ENCODE data around the gene DAAM2.

Gene DAAM2

DNA sequence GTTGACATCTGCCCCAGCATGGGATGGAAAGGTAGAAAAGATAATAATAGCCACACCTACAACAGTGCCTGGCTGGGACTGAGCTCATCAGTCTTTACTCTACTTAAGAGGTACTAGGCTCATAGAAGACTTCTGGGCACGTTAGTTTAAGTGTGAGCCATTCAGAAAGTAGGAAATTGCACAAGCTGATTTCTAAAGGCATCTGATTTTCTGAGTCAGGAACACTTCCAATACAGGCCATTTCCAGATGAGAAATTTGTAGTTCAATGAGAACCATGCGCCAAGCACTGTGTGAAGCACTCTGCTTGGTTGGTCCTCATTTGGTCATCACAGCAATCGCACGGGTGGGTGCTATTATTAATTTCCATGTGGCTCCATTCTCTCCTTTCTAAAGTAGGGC is 99.8 kb downstream of the DAAM2 start:
- no peak for FAIRE-seq

DNA sequence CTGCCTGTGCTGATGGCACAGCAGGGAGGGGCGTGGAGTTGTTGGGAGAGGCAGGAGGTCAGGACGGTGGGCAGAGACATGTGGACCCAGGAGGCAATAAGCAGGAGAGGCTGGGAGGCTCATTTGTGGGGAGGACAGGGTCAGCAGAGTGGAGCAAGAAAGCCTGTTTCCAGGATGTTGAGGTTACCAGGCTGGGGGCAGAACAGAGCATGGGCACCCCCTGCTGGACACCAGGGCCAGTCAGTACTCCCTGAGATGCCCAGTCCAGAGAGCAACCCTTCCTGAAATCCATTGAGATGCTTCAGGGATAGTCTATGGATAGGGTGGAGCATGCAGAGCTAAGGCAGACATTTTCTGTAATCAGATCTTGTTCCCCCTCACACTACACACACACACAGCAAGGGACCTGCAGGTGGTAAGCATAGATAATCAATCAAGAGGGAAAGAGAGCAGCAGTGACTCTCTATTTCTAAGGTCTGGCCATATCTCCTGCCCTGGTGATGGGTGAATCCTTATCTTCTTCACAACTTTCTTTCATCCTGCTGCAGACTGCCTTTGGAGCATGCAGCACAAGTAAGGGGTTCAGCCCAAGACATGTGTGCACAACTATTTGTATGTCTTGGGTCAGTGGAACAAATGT is 100.4 kb downstream of the DAAM2 start:
- FAIRE-seq = no peak

DNA sequence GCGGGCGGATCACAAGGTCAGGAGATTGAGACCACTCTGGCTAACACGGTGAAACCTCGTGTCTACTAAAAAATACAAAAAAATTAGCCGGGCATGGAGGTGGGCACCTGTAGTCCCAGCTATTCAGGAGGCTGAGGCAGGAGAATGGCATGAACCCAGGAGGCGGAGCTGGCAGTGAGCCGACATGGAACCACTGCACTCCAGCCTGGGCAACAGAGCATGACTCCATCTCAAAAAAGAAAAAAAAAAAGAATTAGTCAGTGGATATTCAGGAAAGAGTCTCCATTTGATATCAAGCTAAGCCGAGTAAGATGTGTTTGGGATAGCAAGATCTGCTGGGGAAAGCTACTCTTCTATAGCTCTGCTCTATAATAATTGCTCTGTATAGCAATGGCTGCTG is 101.1 kb downstream of the DAAM2 start:
- no peak for FAIRE-seq

DNA sequence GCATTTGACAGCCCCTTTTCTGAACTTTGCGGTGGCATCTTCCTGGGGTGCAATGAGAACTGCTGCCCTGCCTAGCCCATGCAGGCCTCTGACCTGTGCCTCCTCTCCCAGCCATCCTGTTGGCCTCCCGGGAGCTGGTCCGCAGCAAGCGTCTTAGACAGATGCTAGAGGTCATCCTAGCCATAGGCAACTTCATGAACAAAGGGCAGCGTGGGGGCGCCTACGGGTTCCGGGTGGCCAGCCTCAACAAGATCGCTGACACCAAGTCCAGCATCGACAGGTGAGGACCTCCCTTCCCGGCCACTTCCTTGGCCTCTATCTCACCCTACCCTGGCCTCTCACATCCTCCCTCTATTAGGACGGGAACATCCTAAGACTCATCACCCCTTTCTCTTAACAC is 104.5 kb downstream of the DAAM2 start:
- no peak for FAIRE-seq

DNA sequence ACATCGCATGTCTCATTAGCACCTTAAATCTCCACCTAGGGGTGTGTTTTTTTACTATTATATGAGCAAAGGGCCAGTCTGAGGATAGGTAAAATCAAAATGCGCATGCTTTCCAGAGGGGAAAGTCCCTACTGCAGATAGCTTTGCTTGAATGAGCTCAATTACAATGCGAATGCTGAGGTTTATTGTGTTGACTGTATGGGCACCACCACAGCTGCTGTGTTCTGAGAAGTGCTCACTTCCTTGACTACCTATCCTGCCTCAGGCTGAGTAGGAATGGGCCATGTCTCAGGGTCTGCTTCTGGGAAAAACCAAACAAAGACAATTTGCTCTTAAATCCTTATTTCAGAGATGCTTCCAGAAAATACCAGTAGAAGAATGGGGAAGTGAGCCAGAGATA is 105.5 kb downstream of the DAAM2 start:
- no peak for FAIRE-seq

DNA sequence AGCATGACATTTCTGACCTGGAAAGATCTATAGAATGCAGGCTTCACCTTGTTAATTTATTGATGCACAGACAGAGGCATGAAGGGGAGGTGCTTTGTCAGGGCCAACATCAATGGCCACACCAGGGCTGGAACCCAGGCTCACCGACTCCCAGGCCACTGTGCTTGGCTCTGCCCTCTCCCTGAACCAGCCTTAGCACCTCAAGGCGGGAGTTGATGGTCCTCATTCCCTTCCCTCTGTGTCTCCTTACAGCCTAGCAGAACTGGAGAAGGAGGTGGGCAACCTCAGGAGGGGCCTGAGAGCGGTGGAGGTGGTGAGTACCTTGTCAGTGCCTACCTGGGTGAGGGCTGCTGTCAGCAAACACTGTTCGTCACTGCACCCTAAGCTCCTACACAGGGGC is 106.4 kb downstream of the DAAM2 start:
- no peak for FAIRE-seq

DNA sequence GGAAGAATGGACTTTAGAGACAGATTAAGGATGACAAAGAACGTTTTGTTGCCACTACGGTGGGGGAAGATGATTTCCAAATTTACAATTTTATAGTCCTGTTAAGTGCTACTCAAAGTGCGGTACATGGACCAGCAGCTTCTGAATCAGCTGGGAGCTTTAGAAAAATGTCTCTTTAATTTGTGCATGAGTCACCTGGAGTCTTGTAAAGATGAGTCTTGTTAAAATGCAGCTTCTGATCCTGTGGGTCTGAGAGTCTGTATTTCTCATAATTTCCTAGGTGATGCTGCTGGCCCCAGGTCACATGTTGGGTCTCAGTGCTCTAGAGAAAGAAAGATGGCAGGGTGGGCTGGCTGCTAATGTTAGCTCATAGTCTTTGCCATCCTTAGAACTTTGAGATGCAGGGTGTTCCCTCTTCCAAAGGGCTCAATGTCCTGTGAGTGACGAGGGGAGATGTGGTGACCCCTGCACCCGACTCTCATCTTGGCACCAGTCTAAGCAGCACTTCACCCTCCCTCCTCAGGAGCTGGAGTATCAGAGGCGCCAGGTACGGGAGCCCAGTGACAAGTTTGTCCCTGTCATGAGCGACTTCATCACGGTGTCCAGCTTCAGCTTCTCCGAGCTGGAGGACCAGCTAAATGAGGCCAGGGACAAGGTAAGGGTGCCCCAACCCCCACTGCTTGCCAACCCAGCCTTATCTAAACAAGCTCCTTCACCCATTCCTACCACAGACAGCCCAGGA is 107.5 kb downstream of the DAAM2 start:
- FAIRE-seq = no peak

DNA sequence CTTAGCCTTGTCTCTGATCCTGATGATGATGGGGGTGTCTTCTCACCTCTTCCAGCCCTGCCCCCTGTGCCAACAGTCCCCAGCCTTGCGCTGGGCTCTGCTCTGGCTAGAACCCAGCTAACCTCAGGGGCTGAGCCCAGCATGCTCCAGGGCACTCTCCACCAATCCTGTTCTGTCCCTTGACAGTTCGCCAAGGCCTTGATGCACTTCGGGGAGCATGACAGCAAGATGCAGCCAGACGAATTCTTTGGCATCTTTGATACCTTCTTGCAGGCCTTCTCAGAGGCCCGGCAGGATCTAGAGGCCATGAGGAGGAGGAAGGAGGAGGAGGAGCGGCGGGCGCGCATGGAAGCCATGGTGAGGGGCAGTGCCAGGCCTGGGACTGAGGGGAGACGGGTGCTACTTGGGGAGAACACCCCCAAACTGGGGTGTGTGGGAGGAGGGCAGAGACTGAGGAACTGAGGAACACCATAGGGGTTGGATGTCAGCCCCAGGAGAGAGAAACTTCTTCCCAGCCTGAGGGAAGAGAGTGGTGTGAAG is 109.0 kb downstream of the DAAM2 start:
- no peak for FAIRE-seq

DNA sequence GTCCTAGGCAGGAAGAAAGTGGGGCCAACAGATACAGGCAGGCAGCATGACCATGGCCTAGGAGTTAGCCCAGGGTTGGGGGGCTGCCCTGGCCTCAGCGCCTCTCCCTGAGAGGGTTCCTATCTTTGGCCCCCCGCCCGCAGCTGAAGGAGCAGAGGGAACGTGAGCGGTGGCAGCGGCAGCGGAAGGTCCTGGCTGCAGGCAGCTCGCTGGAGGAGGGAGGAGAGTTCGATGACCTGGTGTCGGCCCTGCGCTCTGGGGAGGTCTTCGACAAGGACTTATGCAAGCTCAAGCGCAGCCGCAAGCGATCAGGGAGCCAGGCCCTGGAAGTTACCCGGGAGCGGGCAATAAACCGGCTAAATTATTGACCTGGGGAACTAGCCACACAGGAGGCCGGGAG is 109.5 kb downstream of the DAAM2 start:
- no peak for FAIRE-seq

DNA sequence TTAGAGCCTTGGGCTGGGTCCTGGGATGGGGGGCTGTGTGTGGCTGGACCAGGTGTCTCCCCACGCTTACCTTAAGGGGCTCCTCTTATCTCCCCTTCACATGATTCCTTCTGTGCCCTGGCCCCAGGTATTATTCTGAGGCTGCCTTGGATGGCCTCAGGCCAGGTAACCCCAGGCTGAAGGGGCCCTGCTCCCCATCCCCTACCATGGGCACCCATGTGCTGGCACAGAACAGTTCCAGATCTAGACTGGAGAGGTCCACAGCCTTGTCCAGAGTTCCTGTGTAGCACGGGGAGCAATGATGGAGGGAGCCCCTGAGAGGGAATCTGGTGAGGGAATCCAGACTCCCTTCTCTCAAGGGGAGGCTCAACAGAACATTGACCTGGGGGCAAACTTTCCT is 110.0 kb downstream of the DAAM2 start:
- FAIRE-seq = no peak

DNA sequence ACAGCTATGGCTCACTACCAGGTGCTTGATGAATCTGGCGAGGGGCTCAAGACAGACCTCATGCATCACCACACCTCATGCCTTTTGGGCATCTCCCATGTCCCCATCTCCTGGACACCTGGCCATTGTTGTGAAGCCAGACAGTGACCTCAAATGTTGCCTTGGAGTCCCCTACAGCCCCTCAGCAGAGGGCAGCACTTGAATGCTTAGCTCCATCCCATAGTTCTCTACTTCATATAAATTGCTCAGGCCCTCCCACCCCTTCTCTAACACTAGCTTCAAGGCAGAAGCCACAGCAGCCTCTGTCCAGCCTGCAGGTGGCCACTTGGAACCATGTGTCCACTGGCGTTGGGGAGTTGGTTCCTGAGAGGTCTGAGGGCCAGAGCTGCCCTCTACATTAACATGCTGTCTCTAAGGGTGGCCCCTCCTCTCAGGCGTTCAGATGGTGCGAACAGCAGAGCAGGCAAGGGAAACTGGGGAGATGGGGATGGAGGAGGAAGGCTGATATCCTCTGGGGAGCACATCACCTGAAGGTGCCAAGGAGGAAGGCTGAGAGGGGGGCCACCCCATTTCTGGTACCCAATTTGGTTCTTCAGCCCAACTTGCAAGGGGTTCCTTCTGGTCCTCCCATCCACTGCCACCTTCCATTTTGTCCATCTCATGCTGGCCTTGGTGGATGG is 110.8 kb downstream of the DAAM2 start:
- FAIRE-seq = no peak

DNA sequence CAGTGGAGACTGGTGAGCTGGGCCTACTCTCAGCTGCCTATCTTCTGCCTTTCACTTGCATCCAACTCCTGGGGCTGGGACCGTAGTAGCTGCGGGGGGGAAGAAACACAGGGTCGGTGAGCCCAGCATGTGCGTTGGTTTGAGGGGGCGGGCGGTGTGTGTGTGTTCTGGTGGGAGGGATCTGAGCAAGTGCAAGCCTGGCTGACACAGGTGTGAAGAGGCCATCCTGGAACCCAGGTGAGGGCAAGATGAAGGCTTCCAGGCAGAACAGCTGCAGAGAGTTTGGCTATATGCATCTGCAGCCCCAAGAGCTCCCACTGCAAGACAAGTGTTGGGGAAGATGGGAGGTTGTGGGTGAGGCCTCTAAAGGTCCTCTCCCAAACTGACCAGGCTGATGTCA is 111.5 kb downstream of the DAAM2 start:
- no peak for FAIRE-seq

DNA sequence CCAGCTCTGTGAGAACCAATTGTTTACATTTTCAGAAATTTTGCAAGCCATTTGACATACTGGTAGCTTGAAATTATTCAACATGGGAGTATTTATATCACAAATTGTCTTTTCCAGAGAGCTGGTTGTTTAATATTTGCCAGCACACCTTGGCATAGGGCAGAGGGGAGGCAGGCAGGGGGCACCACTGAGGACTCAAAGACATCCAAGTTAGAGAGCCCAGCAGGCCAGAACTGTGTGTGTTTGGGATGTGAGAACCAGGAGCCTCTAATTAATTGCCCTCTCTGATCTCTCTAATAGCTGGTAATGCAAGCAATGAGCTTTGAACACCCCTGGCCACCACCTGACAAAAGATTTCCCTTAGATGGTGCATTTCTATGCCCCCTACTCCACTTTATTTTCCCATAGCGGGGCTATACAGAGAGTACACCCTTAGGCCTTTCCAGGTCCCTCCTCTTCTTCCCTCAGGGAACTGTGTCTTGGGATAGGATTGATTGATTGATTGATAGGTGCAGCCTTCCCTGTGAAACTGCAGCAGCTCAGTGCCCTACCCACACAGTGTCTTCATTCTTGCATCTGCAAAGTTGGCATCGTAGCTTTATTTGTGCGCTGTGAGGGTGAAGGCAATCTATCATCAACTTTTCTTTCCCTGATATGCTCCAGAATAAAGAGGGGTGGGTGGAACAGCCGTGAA is 112.9 kb downstream of the DAAM2 start:
- no peak for FAIRE-seq

DNA sequence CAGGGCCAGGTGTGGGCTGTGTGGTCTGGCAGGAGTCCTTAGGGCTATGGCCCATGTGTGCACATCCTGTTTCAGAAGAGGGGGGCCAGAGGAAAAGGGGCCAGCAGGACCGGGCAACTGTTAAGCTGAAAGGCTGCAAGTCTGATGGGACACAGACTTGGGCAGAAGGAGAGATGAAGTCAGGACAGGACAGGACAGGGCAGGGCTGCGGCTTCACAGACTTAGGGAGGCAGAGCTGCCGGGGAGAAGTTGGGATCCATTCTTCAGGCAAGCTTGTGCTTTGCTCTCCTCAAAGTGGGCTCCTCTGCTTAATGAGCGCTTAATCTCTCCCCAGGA is 113.4 kb downstream of the DAAM2 start:
- no peak for FAIRE-seq

DNA sequence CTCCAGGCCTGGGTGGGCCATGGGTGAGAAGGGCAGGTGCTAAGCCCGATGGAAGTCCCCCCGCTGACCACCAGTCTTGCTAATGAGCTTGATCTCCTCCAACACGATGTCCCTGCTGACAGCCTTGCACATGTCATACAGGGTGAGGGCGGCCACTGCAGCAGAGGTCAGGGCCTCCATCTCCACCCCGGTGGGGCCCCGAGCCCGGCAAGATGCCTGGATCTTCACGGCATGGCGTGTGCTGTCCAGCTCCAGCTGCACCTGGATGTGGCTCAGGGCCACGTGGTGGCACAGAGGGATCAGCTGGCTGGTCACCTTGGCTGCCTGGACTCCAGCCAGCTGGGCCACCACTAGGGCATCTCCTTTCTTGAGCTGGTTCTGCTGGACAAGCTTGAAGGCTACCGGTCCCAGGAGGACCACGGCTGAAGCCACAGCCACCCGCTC is 114.2 kb downstream of the DAAM2 start:
- FAIRE-seq = no peak

DNA sequence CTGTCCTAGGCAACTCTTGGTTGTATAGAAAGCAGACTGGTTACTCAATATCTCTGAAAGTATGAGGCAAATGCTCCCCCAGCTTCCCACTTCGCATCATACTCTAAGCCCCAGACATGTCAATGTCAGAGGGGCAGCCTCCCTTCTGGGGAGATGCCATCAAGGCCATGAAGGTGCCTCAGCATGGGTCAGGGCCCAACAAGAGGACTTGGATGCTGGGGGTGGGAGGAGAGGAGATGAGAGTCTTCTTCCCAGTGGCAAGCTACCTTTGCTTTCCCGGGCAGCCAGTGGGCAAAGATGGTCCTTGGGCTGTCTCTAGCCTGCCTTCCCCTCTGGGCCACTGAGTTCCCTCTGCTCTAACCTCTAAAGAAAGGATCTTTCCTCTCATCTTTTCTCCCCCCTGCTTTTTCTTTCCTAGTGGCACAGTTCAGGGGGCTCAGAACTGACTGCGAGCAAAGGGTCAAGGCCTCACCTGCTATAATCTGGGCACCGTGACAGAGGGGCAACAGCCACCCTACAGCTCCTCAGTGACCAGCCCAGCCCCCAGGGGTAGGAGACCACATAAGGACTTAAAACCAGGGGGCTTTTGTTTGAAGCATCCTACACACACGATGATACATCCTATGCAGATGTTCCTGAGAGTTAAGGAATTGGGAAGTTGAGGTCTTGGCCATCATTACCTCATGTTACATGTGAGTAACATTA is 115.8 kb downstream of the DAAM2 start:
- FAIRE-seq = no peak

DNA sequence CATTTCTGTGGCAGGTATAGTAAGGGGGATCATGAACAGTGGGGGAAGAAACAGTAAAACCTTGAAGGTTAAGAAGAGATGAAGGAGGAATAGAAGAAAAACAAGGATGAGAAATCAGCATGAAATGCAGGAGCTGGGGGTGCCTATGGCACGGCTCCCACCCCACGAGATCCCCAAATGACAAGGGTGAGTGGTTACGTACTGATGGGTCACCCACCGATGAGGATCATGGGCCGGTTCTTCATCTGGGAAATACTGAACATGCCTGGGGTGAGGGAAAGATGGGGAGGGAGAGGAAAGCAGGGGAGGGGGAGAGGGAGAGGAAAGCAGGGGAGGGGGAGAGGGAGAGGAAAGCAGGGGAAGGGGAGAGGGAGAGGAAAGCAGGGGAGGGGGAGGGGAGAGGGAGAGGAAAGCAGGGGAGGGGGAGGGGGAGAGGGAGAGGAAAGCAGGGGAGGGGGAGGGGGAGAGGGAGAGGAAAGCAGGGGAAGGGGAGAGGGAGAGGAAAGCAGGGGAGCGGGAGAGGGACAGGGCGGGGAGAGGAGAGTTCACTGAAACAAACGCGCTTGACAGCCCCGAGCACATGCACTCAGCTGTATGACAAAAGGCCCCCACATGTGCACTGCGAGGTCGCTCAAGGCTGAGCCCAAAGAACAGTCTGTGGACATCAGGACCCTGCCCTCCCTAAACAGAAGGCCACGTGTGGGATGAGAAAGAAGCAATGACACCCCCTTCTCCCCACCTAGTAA is 116.8 kb downstream of the DAAM2 start:
- no peak for FAIRE-seq

DNA sequence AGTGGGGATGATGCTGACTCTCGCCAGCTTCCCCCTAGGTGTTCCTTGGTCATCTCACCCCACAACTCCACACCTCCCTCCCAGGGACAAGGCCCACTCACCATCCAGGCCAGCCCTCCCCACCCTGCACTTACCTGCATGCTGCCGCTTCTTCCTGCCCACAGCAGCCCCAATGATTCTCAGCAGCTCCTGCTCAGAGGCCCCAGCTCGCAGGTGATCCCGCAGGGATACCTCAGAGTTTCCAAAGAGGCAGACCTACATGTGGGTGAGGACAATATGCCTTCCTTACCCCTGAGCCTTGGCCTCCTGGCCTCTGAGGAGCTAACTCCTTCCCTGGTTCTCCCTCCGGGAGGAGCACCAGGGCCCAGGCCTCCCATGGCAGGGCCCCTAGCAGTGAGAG is 117.5 kb downstream of the DAAM2 start:
- FAIRE-seq = no peak

DNA sequence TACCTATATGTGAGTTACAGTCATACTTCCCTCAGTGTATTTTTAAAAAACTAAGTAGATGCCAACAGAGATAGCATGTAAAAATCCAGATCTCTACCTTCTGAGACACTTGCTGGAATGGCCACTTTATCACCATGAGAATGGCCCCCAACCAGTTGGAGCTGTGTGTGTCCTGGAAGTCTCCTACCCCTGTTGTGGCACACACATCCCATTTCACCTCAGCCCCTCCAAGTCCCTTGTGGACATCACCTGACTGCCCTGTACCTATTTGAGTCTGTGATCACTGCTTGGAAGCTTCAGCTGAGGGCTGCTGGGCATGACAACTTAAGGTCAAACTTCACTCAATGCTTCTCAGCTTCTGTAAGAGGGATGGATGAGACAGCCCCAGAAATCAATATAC is 118.0 kb downstream of the DAAM2 start:
- no peak for FAIRE-seq

DNA sequence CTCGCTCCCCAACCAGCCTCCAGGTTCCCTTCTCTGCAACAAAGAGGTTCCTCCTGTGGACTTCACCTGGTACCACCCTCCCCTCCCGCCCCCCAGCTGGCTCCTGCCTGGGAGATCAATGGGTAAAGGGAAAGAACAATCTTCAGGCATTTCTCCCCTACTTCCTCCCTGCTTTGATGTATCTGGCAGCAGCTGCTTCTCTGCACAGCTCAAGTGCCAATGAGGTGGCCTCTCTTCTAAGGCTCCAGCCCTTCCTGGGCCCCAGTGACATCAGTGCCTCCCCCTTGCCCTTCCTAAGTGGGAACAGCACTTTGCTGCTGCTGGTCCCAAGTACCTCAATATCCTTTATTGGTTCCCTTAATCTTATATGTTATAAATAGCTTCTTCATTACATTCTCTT is 118.6 kb downstream of the DAAM2 start:
- FAIRE-seq = no peak

DNA sequence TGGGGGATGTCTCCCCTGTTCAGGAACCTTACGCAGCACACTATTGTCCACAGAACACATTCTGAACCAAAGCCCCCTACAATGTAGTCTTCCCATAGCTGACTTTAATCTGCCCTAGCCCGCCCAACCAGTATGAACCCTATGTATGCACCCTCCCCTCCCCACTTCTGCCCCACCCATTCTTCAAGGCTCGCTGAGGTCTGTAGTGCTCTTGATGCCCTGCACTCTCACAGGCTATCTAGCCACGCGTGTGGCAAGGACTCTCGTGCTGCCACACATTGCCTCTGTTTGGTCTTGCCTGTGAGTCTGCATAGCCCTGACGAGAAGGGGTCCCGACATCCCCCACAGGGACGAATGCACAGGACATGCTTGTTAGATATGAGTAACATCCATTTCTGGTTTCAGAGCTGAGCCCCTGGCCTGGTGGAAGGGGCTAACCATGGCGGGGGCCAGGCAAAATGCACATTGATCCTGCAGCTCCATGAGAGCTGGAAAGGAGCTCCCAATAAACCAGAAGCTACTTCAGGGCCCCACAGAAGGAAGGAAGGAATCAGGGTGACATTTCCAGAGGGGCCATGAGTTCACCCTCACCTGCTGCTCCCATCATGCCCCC is 119.4 kb downstream of the DAAM2 start:
- no peak for FAIRE-seq

DNA sequence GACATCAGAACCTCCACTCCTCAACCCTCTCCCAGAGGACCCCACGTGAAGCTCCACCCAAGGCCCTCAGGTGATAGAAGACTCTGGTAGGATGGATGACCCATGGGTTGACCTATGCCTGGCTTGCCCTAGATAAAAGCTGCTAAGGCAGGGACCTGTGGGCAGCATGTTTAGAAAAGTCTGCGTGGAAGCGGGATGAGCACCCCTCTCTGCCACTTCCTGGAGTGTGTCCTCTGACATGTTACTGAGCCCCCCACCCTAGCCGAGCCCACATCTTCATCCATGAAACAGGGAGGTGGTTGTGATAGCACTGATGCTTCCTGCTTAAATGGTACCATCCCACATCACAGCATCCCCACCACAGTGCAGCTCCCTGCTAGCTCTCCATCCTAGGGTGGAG is 120.3 kb downstream of the DAAM2 start:
- FAIRE-seq = no peak

Measured in A204.1 (cell line).